Stimulated activated CD4-positive, alpha-beta T cell treated with anti-CD3 and anti-CD28 coated beads, TNF-alpha, amount 100 ng/mL, for 1 hour (primary cell): Measurements from ENCODE around the gene TRIO.
"Not testable (repeated sequence)": the region's sequence is repeated elsewhere in the genome, so short reads cannot be mapped to it uniquely, and the experiment has no call there.

ENCODE experiments used
- DNase-seq, 3 donors: peaks; one replicate each; pipeline ENCODE4 v3.0.0-alpha.2; 2020; ENCODE audit warnings: low read depth in 3 of 3, low spot score in 1 of 3

Gene TRIO

DNA sequence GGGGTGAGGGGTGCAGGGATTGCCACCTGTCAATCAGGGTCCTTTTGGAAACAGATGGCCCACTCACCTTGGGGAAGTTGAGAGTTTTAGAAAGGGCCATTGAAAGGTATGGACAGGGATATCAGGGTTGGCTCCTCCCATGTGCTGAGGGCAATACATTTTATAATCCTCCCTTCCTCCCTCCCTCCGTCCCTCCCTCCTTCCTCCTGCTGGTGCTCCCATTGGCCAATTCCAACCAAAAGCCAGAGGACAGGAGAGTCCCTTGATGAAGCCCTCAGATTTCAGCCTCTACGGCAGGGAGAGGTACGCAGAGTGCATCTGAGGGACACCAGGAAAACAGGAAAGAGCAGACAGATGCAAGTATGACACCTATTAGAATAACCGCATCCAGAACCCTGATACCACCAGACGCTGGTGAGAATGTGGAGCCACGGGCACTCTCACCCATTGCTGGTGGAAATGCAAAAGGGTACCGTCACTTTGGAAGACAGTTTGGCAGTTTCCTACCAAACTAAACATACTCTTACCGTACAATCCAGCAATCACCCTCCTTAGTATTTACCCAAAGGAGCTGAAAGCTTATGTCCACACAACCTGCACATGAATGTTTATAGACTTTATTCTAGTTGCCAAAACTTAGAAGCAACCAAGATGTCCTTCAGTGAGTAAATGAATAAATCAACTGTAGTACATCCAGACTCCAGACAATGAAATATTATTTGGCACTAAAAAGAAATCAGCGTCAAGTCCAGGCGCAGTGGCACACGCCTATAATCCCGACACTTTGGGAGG is 380.3 kb downstream of the TRIO start:
- DNase-seq = no peak

GRCh38 chr5:14525397-14525796 is 382.3 kb downstream of the TRIO start:
- no peak for DNase-seq

DNA sequence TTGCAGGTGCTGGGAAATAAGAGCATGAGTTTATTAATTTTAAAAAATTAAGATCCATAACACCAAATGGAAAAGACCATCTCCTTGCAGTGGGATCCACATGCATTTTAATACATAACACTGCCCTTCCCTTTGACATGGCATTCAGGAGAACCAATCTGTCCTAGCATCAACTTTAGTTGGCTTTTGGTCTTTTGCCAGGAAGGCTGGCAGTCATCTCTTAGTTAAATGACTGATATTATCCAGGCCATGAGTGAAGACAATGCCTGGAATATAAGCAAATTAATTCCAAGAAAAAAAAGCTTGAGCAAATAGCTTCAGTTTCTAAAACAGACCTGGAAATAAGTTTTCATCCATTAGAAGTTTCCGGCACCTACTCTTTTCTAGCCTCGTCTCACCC is 383.4 kb downstream of the TRIO start:
- DNase-seq = no peak

- DNase-seq = no peak
Observed at GRCh38 chr5:14528115-14528514, 385.0 kb downstream of the TRIO start.

GRCh38 chr5:14528926-14529325 is 385.8 kb downstream of the TRIO start:
- DNase-seq = no peak

- no peak for DNase-seq
Observed at GRCh38 chr5:14531668-14532067, 388.5 kb downstream of the TRIO start.

- DNase-seq = no peak
Observed at GRCh38 chr5:14532180-14532579, 389.0 kb downstream of the TRIO start.

DNA sequence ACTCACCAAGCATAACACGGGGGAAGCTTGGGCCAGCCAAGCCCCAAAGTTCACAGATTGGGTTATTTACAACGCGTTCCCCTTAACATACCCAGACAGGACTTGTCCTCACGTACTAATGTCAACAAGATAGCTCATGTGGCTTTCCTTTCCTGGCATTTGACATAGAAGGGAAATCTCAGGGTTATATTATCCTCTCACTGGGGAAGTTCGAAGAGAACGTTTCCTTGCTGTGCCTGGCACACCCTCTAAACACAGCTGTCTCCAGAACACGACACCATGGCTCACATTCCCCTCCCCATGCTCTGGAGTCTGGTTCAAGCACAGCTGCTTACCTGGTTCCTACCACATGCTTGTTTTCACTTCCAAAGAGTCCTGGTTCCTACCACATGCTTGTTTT is 391.6 kb downstream of the TRIO start:
- no peak for DNase-seq

GRCh38 chr5:14545308-14545707 is 402.2 kb downstream of the TRIO start:
- no peak for DNase-seq

DNA sequence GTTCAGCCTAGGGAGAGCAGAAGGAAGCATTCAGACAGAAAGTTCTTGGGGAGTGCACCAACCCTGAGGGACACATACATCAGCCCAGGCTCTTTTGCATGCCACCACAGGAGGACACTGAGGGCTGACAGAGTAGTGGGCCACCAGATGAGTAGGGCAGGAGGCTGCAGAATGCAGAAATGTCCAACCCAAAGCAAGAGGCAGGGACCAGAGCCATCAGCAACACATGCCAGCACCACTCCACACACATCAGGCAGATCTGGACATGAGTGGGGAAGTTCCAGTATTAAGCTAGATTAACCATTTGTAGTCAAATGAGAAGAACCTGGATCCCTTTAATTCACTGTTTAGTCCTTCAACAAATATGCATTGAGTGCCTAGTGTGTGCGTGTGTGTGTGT is 402.7 kb downstream of the TRIO start:
- no peak for DNase-seq

DNA sequence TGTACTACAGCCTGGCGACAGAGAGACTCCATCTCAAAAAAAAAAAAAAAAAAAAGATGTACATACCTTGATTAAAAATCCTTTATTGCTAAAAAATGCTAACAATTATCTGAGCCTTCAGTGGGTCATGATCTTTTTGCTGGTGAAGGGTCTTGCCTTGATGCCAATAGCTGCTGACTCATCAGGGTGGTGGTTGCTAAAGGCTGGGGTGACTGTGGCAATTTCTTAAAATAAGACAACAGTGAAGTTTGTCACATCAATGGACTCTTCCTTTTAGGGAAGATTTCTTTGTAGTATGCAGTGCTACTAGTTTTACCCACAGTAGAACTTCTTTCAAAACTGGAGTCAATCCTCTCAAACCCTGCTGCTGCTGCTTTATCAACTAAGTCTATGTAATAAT is 404.5 kb downstream of the TRIO start:
- no peak for DNase-seq

DNA sequence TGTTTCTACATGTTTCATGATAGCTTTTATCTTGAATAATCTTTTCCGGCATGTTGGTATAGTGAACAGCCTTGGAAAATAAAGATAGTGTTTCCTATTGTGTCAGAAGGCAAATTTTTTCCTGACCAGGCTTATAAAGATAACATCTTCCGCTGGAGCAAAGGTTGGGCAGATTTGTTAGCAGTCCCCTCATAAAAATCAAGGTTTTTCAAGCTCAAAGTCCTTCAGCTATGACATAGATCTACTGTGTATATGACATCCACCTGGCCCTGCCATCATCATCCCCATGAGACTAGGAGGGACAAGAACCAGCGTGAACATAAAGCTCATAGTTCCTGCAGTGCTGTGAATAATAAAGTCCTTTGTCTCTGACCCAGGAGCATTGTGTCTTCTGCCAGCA is 408.1 kb downstream of the TRIO start:
- DNase-seq = no peak

DNA sequence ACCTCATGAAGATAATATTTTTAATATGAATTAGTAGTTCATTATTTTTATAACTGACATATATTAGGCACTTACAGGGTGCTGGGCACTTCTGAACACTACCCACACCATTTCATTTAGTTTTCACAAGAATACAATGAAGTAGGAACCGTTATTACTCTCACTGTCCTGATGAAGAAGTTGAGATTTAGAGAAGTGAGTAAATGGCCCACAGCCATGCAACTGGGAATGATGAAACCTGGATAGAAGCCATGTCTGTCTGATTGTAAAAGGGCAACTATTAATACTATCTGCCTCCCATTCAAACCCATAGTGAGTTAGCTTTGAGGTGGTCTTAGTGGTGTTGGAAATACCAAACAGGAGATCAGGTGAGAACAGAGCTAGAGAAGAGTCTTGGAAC is 408.9 kb downstream of the TRIO start:
- no peak for DNase-seq

GRCh38 chr5:14554288-14554687 is 411.1 kb downstream of the TRIO start:
- not testable (repeated sequence) for DNase-seq

GRCh38 chr5:14556015-14556414 is 412.9 kb downstream of the TRIO start:
- no peak for DNase-seq

DNA sequence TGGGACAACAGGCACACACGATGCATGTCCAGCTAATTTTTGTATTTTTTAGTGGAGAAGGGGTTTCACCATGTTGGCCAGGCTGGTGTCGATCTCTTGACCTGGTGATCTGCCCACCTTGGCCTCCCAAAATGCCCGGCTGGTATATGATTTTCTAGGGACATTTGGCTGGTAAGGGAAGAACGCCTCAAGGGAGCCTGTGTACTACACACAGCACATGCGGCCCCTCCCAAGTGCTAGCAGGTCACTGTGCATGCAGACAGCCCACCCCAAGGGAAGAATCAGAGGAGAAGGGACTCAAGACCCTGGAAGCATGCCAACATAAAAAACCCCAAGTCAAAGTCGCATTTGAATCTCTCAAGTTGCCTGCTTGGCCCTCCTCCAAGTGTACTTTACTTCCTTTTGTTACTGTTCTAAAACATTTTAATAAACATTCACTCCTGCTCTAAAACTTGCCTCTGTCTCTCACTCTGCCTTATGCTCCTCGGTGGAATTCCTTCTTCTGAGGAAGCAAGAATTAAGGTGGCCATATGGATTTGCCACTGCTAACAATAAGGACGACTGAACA is 414.1 kb downstream of the TRIO start:
- no peak for DNase-seq

GRCh38 chr5:14557791-14558415 is 414.8 kb downstream of the TRIO start:
- DNase-seq = no peak
